Activated gamma-delta T cell (primary cell): Measurements from ENCODE around the gene ATP2B3.

ENCODE experiments used
- DNase-seq: peaks from one replicate; lab custom pipeline; 2025; lab: John Stamatoyannopoulos, UW
- total RNA-seq, 2 donors: gene quantifications; one replicate each; lab custom pipeline; 2026; lab: John Stamatoyannopoulos, UW

The ATP2B3 gene
- total RNA-seq: 0 reads per million in 2 donors

- no peak for DNase-seq
Measured at GRCh38 chrX:153517423-153517822, at the start of gene ATP2B3. ATP2B3 (plus strand) TSS chrX:153517642; CDS start chrX:153536248, 18,606 bp downstream.

DNA sequence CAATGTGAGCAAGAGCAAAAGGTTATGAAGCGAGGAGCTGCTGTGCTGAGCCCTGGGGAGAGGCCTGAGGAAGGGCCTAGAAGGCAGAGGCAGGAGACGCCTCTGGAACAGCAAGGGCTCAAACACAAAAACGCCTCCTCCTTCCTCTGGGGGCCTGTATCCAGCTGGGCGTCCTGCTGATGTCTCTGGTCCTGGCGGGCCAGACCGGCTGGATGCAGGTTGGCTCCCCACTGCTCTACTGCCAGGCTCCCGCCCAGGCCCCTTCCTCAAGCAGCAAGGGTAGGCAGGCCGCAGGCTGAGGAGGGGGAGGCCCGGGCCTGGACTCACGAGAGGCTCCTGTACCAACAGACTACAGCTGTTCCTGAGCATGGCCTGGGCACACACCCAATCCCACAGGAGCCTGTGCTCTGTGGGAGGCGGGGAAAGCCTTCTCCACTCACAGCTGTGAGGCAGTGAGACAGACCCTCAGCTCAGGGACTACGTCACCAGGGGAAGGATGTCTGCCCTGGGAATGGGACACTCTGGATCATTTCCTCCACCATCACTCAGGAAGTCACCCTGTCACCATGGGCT lies 49.3 kb upstream of the ATP2B3 start:
- no peak for DNase-seq

DNA sequence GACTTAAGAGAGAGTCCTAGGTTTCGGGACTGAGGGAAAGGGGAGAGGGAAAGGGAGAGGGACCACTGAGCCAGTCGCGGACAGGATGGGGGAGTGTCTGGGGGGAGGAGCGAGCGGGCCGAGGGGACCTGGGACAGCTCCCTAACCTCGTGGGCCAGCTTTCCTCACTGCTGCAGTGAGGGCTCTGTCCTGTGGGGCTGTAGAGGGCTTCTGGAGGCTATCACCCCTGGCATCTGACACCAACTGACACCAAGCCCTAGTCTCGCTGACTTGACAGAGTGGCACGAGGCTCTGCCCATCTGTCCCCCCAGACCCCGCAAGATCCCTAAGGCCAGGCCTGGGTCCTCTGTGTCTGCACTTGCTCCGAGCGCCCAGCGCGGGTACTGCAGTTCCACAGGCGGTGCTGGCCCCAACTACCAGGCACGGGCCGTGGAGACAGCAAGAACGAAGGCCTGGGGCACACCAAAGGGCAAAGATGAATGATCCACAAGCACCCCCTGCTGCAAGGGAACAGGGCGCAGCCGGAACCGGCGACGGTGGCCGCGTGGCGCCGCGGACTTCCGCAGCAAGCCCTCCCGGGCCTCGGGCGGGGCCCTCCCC lies 47.5 kb upstream of the ATP2B3 start:
- DNase-seq: no peak

DNA sequence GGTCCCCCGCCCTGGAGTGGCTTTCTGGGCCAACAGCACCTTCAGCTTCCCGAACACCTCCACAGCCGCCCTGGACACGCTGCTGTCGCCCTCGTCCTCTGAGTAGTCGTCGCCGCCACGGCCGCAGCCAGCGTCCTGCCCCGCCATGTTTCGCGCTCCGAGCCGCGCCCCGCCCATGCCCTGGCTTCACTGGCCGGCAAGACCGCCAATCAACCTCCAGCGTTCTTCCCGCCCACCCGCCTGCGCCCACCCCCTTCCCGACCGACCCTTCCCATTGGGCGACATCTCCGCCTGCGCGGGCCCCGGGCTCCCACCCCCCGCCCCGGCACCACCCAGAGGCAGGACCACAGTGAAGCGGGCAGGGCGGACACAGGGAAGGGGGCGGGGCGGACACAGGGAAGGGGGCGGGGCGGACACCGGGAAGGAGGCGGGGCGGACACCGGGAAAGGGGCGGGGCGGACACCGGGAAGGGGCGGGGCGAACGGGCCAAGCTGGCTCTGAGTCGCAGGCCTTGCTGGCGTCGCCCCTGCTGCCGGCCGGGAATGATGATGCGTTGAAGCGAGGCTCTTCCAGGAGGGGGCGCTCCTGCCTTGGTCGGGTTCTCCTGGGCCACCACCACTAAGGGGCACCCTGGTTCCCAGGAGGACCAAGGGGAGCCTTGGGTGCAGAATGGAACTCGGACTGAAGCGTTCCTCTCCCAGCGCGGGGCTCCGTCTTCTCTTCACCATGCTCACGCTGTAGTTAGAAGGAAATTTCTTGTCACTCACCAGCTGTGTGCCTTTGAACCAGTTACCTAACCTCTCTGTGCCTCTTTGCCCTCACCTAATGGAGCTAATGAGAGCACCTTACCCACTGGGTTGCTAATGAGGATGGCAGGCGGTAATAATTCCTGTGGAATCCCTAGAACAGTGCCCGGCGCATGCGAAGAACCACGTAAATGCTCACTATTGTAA lies 46.8 kb upstream of the ATP2B3 start, which contains the start of gene HAUS7:
Gene HAUS7 (minus strand): TSS at position 166 of the 953 bp plus-strand sequence. CDS start 19 bp downstream, at position 147.
- peak; percentile 87 for DNase-seq

- DNase-seq: no peak
Measured at GRCh38 chrX:153471663-153472280, 45.7 kb upstream of the ATP2B3 start.

- no peak for DNase-seq
Measured at GRCh38 chrX:153473126-153473525, 44.3 kb upstream of the ATP2B3 start.

- no peak for DNase-seq
Measured at GRCh38 chrX:153474266-153474665, 43.2 kb upstream of the ATP2B3 start.

DNA sequence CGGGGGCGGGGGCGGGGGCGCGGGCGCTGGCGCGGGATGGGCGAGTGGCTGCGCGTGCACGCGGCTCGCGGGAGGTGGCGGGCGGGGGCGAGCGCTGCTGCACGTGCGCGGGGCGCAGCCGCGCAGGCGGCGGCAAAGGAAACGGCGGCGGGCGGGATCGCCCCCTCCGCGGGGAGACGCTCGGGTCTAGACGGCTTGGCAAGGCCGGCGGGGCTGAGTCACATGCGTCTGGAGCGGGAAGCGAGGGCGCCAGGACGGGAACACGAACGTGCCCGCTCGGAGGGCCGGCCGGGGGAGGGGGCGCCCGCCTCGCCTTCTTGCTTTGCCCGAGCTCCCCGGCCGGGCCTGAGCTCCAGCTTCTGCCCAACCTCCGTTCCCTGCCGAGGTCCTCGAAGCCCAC lies 42.7 kb upstream of the ATP2B3 start:
- DNase-seq: peak; percentile 42

GRCh38 chrX:153475271-153475670 lies 42.2 kb upstream of the ATP2B3 start:
- no peak for DNase-seq

DNA sequence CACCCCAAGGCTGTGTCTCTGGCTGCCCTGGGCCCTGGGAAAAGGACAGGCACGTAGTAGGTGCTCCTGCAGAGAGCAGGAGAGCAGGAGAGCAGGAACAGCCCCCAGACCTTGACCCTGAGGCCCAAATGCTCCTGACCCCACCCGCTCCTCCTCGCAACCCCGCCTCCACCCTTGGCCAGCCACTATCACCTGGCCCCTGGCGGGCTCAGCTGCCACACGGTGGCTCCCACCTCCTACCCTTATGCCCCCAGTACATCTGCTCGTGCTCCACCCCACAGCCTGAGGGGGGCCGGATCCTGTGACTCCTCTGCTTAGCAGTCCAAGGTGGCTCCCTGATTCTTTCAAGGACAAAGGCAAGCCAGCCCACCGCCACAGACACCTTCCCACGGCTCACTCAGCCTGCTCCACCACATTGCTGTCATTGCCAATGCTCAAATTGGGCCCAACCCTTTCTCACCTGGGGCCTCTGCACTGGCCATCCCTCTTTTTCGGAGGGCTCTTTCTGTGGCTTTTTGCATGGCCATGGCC lies 41.6 kb upstream of the ATP2B3 start:
- DNase-seq: no peak

- no peak for DNase-seq
Measured at GRCh38 chrX:153476666-153477363, 40.6 kb upstream of the ATP2B3 start.

DNA sequence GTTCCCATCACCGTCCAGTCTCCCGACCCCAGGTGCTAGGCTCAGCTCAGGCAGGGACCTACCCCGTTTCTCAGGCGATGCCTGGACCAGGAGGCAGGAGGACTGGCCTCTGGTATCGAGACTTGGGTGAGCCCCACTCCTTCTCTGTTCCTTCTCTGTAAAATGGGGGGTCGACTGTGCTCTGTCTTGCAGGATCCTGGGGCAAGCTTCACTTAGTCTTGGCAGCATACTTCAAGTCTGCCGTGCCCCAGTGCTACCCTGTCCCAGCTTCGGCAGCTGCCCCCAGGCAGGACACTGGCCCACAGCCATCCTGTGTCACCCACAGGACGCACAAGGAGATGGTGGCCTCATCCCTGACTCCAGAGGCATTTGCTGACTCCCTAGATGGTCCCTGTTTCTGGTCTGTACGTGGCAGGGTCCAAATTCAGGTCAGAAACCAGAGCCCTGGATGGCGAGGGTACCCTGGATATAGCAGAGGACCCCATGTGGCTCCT lies 40.0 kb upstream of the ATP2B3 start:
- no peak for DNase-seq

GRCh38 chrX:153477901-153478300 lies 39.5 kb upstream of the ATP2B3 start:
- no peak for DNase-seq

DNA sequence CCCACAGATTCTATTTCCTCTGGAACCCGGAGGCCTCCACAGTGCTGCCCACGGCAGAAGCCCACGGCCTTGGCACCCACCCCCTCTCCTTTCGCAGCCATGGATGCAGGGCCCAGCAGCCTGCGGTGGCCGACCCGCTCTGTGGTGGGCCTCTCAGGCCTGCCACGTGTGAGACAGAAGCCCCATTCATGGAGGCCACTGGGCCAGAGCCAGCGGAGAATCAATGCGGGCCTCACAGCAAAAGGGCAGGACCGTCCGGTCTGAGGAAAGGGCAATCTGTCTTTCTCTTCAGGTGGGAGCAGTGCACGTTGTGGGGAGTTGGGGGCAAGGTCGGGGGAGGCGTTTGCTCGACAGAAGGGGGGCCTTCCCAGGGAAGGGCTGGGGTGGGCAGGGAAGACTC lies 38.7 kb upstream of the ATP2B3 start:
- DNase-seq: no peak

- DNase-seq: no peak
Measured at GRCh38 chrX:153481043-153481442, 36.4 kb upstream of the ATP2B3 start.

DNA sequence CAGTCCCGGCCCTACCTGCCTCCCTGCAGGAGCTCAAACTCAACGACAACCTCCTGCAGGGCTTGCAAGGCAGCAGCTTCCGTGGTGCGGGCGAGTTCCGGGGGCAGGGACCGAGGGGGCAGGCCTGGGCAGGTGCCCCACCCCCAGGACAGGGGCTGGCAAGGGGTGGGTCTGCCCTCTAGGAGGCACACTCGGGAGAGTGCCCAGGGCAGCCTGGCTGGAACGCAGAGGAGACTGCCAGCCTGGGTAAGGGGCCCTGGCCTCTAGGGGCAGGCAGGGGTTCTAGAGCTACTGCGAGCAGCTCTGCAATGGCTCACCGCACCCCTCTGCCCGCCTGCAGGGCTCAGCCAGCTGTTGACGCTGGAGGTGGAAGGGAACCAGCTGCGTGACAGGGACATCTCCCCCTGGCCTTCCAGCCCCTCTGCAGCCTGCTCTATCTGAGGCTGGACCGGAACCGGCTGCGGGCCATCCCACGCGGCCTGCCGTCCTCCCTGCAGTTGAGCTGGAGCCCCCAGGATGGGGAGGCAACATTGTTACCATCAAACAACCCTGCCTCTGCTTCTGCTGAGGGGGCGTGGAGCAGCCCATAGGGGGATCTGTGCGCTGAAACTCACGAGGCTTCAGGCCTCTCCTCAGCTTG lies 34.9 kb upstream of the ATP2B3 start:
- no peak for DNase-seq

- DNase-seq: no peak
Measured at GRCh38 chrX:153485396-153486080, 31.9 kb upstream of the ATP2B3 start.

DNA sequence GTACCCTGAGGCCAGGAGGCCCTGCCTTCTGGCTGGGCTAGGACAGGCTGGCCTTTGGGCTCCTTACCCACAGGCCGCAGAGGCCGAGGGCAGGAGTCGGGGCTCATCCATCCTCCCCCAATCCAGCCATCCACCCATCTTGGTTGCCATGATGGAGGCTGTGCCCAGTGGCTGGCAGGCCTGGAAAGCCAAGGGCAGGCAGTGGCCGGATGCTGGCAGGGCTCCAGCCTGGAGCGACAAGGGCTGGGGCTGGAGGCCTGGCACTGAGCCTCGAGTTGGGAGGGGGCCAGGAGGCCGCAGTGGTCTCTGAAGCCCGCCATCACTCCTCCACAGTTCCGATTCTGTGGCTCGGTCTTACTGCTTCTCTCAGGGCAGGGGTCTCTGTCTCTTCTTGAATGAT lies 31.3 kb upstream of the ATP2B3 start:
- no peak for DNase-seq

DNA sequence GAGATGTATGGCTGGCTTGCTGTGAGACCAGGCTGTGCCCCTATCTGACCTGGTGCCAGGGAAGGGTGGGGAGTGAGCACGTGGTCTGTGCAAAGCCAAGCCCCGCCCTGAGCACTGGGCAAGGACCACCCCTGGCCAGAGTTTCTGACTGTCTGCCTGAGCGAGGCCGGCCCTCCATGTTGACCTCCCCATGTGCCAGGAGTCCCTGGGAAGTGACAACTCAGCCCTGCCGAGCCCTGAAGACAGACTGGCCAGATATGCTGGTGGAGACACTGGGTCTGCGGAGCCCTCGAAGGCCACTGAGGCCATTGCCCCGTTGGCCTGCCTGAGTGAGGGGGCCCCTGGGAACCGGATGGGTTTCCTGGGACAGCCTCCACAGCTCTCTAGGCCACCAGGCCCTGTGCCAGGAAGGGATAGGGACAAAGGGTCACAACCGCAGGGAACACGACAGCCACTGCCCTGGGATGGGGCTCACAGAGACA lies 29.8 kb upstream of the ATP2B3 start:
- DNase-seq: no peak
